ENCODE measurements around the gene PAEP. TPM values are rescaled to one million over a fixed set of nuclear protein-coding genes. Genes with fewer than 3 reads are reported as not detected.
"Not testable (repeated sequence)": the region's sequence is repeated elsewhere in the genome, so short reads cannot be mapped to it uniquely, and the experiment has no call there.

The PAEP gene
- polyA plus RNA-seq, 5 donors: 0.27 to 0.68 TPM; not detected in 3

DNA sequence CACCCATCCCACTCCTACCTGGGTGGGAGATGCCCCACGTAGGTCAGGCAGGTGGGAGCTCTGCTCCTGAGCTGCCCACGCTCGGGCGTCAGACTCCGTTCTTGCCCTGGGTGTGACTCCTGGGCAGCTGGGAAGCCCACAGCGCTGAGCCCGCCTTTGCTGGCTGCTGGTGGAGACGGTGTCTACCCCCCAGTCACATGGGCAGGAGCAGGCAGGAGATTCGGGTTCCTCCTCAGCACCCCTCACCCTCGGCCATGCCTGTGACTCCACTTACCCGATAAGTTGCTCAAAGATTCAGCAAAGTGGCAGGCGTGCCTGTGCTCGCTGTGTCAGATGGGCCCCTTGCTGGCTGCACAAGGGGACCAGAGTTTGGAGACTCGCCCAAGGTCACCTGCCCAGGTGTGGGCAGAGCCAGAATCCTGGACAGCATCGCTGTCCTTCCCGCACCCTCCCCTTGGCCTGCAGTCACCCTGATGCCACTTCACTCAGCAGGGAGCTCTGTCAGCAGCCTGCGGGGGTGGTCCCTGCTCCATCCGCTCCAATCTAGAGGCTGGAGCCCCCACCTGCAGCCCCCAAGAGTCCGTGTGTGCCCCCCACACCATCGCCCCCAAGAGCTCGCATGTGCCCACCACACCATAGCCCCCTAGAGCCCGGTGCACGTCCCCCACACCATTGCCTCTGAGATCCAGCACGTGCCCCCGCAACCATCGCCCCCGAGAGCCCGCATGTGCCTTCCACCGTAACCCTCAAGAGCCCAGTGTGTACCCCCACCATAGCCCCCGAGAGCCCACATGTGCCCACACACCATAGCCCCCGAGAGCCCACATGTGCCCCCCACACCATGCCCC, 36.1 kb upstream of the PAEP start:
- no peak for DNase-seq

DNA sequence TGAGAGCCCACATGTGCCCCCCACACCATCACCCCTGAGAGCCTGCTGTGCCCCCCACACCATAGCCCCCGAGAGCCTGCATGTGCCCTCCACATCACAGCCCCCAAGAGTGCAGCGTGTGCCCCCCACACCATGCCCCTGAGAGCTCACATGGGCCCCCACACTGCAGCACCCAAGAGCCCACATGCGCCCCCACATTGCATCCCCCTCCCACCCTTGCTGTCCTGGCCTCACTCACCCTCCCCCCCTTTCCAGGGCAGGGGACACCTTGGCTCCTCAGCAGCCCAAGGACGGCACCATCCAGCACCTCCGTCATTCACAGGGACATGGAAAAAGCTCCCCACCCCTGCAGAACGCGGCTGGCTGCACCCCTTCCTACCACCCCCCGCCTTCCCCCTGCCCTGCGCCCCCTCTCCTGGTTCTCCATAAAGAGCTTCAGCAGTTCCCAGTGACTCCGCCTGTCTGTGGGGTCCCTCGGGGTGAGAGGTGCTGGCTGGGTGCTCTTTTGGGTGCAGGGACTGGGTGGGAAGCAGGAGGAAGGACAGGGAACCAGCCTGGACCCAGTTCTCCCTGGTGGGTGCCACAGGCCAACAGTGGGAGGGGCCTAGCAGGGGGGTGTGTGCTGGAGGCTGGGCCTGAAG, 35.3 kb upstream of the PAEP start:
- no peak for DNase-seq

DNA sequence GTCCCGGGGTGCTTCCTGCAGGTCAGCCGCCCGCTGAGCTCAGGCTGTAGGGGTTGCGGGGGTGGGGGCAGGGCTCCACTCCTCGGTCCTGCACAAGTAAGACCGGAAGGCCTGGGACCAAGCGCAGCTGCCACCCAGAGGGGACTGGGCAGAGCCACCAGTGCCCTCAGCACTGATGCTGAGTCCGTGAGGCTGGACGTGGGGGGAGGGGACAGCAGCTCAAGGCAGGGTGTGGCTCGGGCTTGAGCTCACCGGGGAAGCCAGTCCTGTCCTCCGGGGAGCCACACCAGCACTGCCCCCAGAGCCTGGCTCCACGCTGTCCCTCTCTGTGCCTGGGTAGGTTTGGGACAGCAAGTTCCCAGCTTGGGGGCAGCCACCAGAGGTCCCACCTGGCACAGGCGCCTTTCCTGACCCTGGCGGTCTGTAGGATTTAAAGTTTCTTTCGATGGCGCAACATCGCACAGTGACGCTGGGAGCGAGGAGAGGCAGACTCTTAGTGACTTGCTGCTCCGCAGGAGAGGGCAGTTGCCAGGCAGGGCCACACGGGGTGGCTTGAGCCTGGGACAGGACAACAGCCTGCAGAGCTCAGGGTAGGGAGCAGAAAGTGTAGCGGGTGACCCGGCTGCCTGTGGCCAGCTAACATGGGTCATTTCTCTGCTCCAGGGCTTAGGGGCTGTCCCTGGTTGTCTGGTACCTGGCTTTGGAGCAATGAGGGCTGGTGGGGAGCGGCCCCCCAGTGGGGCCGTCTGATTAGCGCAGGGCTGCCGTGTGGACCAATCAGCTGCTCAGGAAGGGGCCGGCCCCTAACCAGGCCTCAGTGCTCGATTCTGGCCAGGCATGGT, 34.6 kb upstream of the PAEP start:
- no peak for DNase-seq

DNA sequence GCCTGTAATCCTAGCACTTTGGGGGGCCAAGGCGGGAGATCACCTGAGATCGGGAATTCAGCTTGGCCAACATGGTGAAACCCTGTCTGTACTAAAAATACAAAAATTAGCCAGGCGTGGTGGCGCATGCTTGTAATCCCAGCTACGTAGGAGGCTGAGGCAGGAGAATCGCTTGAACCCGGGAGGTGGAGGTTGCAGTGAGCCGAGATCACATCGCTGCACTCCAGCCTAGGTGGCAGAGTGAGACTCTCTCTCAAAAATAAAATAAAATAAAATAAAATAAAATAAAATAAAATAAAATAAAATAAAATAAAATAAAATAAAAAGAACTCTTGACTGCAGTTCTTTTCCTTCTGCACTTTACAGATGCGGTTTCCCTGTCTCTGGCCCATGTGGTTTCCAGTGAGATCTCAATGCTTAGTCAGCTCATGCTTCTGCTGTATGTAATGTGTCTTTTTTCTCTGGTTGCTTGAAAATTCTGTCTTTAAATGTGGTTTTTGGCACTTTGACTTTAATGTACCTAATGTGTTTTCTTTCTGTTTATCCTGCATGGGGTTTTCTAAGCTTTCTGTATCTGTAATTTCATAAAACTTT, 32.6 kb upstream of the PAEP start:
- not testable (repeated sequence) for DNase-seq

DNA sequence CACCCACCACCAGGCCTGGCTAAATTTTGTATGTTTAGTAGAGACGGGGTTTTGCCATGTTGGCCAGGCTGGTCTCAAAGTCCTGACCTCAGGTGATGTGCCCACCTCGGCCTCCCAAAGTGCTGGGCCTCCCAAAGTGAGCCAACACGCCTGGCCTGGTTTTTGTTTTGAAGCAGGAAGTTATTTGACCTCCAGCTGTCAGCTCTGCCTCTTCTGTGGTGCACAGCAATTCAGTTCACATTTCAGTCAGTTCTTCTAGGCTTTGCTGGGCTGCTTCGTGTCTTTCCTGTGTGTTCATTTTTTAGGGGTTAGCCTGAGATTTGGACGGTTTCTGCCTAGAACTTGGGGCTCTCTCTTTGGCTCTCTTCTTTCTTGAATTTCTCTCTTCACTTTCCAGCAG, 31.4 kb upstream of the PAEP start:
- no peak for DNase-seq

DNA sequence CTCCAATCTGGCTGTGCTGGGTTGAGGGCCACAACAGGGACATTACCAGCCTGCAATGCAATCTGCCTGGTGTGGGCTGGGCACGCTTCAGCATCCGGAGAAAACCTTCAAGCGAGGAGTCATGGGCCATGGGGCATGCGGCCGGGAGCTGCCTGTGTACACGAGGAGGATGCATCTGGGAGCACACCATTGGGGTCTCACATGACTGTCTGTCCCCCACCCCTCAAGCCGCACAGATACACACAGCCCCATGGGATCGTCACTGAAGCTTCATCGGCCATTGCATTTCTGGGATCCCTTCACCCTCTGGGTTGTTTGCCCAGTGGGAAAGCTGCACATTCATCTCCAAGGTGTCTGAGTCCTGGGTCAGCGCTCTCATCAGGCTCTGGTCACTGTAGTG, 30.5 kb upstream of the PAEP start:
- DNase-seq: no peak

DNA sequence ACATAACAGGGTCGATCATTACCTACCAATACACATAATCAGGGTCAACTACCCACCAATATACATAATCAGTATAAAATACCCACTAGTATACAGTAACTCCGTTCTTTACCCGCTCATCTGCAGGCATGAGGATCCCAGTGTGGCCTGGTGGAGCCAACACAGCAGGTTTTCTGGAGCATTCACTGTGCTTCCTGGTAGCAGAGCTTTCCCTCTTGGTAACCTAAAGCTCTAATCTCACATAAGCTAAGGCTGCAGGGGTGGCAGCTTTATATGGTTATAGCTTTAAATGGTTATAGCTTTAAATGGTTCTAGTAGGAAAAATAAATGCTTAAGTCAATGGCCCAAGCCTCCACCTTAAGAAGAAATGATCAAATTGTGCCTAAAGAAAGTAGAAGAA, 28.4 kb upstream of the PAEP start:
- DNase-seq: no peak

DNA sequence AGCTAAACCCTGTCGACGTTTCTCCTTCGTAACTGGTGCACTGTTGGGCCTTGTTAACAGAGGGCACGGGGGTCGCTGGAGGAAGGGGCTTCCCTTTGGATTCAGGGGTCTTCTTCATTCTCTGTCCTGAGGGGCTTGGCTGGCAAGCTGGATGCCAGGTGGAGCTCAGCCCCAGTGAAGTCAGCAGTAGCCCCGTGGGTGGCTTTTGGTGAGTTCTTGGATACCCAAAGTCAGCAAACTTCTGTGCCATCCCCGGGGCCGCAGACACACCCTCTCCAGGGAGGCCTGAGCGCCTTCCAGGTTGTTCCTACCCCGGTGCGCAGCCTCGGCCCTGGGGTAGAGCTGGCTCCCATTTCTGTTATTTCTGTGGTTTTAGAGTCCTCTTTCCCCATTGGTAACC, 27.9 kb upstream of the PAEP start:
- DNase-seq: no peak

DNA sequence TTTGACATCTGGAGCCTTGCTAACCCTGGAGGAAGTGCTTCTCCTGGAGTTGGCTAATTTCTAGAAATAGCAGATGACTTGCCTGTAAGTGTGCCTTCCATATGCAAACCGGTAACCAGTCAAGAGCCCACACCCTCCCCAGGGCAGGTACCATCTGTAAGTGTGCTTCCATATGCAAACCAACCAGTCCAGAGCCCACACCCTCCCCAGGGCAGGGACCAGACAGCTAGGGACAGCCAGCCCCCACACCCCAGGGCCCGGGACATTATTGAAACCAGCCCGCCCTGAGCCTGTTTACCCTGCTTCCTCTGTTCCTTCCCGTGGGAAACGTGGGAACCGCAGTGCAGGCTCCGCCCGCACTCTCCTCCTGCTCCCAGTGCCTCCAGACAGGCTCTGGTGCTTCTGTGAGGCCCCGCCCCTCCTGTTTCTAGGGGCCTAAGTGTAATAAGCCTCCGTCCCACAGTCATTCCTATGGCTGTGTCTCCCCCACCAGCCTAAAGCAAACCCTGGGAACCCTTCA, 27.3 kb upstream of the PAEP start:
- DNase-seq: not testable (repeated sequence)

DNA sequence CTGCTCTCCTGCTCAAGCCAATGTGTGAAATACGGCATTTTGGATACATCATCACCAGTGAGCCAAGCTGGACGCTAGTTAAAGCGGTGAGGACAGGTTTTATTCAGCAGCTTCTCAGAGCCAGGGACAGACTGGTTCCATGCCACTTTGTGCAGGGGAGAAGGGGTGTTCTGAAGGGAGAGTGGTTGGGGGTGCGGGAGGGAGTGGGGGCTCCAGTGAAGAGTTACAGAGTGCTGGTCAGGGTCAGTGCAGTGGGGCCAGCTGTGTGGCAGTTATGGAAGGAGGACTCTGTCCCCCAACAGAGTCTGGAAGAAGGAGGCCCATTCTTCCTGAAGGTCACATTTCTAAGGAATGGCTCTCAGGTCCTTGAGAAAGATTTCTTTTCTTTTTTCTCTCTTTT, 26.7 kb upstream of the PAEP start:
- DNase-seq: not testable (repeated sequence)

DNA sequence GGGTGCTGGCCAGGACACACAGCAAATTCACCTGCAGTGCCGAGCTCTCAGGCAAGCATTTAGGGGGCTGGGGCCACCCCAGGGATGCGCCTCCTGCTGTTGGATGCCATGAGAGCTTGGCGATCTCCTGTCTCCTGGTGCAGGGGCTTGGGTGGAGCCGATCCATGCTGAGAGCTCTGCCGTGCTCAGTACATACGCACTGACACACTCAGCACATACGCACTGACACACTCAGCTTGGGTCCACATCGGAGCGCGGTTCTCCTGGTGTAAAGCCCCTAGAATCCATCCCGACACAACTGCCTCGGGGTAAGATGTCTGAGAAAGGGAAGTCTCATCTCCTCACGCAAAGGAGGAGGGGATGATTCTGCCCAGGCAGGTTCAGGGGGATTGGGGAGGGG, 25.9 kb upstream of the PAEP start:
- DNase-seq: not testable (repeated sequence)

DNA sequence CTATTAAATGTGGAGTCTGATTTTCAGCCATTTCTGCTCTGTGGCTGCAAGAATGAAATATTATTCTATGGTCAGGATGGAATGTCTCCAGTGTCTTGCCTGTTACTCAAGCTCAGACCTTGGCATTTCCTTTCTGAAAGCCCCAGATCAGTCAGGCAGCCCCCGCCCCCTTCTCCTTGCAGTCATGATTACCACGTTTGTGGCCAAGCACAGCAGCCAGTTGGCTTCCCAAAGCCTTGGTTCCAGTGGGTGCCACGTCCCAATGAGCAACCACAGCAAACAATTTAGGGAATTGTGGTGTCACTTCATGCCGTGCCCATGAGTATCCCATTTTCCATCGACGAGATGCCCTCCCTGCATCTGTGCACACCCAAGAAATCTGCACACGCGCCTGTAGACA, 25.3 kb upstream of the PAEP start:
- no peak for DNase-seq

DNA sequence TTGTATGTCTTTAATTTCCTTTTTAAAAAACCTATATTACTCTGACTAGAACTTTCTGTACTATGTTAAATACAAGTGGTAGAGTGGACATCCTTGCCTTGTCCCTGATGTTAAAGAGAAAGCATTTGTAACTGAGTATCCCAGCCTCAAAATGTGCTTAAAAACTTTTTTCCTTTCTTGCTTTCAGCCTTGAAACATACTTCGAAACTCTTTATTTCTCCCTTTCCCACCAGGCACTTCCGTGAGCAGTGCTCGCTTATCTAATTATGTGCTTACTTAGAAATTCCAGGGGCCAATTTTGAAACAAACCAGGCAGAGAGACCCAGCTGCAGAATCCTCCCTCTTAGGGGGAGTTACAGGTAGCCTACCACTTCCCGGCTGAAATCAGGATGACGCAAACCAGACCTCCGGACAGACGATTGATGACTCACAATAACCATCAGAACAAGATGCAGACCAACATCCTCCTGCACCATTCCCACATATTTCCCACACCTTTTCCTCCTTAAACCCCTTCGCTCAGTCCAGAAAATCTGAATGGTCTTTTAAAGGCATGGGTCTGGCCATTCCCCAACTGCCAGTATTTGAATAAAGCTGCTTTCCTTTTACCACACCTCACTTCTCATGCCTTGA, 18.2 kb upstream of the PAEP start:
- DNase-seq: not testable (repeated sequence)

DNA sequence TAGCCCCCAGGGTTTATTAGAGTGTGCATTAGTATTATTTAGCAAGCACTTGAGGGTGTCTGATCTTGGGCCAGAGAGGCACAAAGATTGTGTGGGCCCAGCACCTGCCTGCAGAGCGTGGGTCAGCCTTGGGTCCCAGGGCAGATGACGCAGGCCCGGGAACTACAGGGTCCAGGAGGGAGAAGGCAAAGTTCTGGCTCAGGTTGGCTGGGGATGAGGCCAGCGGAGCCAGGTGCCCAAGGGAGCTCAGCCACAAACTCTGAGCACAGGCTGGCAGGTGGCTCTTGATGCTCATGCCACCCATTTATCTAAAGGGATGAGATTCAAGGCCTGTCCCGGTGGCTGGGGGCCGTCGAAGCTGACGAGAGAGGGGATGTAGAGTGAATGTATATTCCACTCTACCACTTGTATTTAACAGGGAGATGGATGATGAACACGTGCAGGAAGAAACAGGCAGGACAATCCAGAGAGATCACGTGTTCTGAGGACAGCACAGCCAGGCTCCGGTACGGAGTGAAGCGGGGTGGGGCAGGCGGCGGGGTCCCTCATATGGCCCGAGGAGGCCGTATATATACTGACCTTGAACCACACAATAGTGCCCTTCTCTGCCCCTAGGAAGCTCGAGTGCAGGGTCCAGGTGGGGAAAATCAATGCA, 16.4 kb upstream of the PAEP start:
- DNase-seq: no peak

DNA sequence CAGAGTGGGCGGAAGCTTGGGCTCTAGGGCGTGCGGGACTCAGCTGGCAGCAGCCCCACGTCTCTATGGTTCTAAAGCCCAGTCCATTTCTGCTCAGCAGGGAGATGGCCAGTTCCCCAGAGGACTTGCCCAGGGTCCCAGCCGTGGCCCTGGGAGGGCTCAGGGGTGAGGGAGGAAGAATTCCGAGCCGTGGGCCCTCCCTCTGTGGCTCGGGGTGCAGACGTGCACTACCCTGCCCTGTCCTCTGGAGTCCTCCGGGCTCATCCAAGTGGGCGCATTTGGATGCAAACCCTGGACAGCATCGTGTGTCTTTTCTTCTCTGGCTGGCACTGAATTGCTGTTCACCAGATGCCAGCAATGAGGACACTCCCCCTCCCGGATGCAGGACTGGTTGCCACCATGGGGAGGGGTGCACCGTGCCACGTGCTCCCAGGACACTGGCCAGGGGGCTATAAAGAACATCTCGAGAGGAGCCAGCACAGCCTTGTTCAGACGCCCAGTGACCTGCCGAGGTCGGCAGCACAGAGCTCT, 15.8 kb upstream of the PAEP start, which contains the start of gene OBP2A:
TSS of gene OBP2A (plus strand) at position 481 of the 531 bp plus-strand sequence. CDS start 55 bp downstream, outside the sequence.
- DNase-seq: not testable (repeated sequence)

DNA sequence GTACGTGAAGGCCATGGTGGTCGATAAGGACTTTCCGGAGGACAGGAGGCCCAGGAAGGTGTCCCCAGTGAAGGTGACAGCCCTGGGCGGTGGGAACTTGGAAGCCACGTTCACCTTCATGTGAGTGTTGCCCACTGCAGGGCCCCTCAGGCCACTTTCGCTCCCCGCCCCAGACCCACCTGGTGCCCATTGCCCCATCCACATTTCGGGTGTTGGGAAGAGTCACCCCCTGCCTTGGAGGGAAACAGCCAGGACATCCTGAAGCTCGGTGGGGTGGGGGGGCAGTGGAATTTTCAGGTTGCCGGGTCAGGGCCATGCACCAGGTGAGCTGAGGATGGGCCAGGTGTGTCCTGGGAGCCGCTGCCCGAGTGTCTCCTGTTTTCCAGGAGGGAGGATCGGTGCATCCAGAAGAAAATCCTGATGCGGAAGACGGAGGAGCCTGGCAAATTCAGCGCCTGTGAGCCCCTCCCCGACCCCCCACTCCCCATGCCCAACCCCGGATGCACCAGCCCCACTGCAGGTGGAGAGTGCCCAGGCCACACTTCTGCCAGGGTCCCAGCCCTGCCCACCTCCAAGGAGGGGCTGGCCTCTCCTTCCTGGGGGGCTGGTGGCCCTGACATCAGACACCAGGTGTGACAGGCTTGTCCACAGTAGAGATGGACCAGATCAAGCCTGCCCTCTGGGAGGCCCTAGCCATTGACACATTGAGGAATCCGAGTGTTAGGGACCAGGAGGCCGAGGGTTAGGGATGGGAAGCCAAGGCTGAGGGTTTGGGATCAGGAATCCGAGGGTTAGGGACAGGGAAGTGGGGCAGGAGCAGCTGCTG, 14.6 kb upstream of the PAEP start:
- DNase-seq: not testable (repeated sequence)

DNA sequence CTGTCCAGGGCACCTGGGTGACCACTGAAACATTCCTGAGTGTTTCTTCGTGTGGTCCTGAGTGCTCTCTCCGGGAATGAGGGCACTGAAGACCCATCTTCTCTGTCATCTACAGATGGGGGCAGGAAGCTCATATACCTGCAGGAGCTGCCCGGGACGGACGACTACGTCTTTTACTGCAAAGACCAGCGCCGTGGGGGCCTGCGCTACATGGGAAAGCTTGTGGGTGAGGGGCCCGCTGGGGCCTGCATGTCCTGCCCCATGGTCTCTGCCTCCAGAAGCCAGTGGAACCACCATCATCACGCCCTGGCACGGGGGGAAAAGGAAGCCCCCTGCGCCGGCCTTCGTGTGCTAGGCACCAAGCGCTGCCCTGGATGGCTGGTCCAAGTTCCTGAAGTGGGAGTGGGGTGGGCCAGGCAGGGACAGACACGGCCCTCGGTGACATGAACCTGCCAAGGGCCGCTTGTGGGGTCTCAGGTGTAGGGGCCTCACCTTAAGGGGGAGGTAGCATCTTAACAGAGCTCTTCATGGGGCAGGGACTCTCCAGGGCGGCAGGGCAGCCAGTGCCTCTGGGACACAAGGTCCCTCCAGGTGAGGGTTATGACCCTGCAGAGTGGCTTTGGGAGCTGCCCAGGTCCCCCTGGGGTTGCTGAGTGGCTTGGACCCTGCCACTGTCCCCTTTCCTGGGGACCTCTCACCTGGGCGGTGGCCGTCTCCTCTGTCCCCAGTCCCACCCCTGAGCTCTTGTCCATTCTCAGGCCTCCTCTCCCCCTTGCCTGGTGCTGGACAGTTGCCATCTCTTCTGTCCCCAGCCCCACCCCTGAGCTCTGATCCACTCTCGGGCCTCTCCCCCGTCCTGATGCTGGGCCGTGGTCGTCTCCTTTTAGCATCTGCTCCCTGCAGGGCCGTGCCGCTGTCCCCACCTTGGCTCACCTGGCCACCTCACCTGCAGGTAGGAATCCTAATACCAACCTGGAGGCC, 13.5 kb upstream of the PAEP start:
- DNase-seq: no peak

Measured in right lung (tissue), 5 donors.